Stimulated activated naive B cell treated with anti-CD40 and anti-IgM and Interleukin-4, amounts not matched to agents 10 μg/mL and 1 μg/mL and 100 μg/mL, for 72 hours (primary cell): ENCODE data around the gene GATA3.

Experiments
- ATAC-seq, 2 donors: fragments of 150-1000 bp; cut with Tn5 transposase; replicated peaks; 2 replicates each; pipeline ENCODE4 v1.10.0; 2021; ENCODE audit warnings: moderate library complexity in 1 of 2
- DNase-seq: peaks from one replicate; pipeline ENCODE4 v3.0.0; 2021
- H3K27ac Mint-ChIP-seq: one replicate; pipeline ENCODE4 v1.8.0; 2022; ENCODE audit warnings: mild to moderate bottlenecking, mixed read lengths
- H3K27me3 Mint-ChIP-seq, 2 donors: one replicate each; pipeline ENCODE4 v1.8.0; 2022; ENCODE audit warnings: mixed read lengths in 2 of 2
- H3K36me3 Mint-ChIP-seq, 2 donors: one replicate each; pipeline ENCODE4 v1.8.0; 2022; ENCODE audit warnings: mixed read lengths in 2 of 2, mild to moderate bottlenecking in 1 of 2
- H3K4me1 Mint-ChIP-seq, 2 donors: one replicate each; pipeline ENCODE4 v1.8.0; 2022; ENCODE audit warnings: mixed read lengths in 2 of 2, mild to moderate bottlenecking in 1 of 2
- H3K4me3 Mint-ChIP-seq, 2 donors: one replicate each; pipeline ENCODE4 v1.8.0; 2022; ENCODE audit warnings: mild to moderate bottlenecking in 2 of 2, mixed read lengths in 2 of 2, moderate library complexity in 1 of 2
- H3K9me3 Mint-ChIP-seq, 2 donors: one replicate each; pipeline ENCODE4 v1.8.0; 2022; ENCODE audit warnings: mixed read lengths in 2 of 2, mild to moderate bottlenecking in 1 of 2

The GATA3 gene

DNA sequence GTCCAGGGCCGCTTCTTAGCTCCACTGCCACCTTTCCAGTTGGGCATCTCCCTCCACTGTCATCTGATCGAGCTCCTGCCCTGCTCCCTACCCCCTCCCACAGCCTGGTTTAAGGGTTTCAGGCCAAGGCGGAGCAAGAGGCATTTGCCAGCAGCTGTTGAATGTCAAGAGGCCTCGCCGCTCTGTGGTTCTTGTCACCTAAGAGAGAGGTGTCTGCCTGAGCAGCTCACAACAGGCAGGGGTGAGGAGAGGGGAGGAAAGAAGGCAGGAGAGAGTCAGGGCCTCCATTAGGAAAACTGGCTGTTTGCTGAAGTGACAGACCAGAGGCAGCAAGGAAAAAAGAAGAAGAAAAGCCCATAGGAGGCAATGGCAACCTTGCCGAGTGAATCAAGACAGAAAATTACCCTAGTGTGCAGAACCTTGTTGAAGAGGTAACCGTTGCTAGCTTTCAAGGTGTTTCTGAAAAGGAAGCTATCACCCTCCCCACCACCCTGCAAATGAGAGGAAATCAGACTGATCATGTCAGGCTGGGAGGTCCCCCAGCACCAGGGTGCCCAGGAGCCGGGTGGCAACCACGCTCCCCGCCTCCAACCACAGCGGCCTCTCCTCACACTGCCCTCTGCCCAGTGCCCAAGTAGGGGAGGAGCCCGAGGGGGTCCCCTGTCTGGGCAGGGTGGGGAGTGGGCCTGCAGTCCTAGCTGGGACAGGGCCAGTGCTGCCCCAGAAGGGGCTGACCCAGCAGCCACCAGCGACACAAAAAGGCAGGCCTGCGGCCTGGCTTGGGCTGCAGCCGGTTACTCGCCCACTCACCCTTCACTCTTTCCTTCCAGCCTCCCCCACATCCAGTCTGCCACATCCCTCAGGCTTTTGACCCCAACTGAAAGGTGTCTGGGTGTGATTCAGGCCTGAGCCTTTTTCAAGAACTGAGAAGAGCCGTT lies 7.1 kb downstream of the GATA3 start:
- DNase-seq, result no peak
- peak overlapping the region; percentile 5 to 60 for H3K4me3 Mint-ChIP-seq
- no peaks in the 10 kb centered on the region for H3K9me3 Mint-ChIP-seq
- peaks cover 28 to 47% of the 10 kb centered on the region in 2 donors for H3K4me1 Mint-ChIP-seq
- H3K27ac Mint-ChIP-seq, result no peak overlapping the region
- peaks cover 60 to 75% of the 10 kb centered on the region in 2 donors for H3K27me3 Mint-ChIP-seq
- H3K36me3 Mint-ChIP-seq, result no peaks in the 10 kb centered on the region
- peak; percentile 57 to 62 for ATAC-seq

DNA sequence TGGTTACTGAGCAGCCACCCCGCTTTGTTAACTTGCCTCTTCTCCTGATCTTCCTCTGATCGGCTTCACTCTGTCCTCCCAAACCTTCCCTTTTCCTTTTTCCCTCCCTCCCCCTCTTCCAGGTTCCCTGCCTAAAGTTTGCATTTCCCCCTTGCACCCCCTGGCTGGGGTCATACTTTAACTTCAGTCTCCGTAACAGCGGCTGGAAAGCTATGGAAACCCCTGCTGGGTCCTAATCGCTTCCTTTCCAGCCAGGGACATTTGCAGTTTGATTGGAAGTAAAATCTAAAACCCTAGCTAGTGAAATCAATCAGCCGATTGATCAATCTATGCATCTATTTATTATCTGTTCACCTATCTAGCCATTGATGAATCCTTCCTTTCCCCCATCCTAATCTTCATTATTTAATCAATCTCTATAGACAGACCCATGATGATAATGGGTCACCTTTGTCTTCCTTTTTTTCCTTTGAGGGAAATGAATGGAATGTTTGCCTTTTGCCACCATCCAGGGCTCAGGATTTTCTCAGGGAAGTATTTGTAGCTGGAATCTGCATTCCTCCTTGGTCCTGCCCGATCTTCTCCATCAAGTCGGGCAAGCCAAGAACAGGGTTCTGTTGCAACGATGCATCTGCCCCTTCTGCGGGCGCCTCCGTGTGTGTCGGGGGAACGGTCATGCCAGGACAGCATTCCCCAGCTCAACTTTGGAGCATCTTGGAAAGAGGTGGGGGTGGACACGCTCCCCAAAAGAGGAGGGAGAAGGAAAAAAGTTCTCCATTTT lies 8.8 kb downstream of the GATA3 start:
- ATAC-seq, result no peak
- no peak for DNase-seq
- Mint-ChIP-seq H3K27ac (no peak overlapping the region), H3K4me3 (no peak overlapping the region), H3K36me3 (no peaks in the 10 kb centered on the region), H3K27me3 (peaks cover 44 to 57% of the 10 kb centered on the region in 2 donors), H3K9me3 (no peaks in the 10 kb centered on the region), H3K4me1 (peaks cover 21 to 39% of the 10 kb centered on the region in 2 donors)

DNA sequence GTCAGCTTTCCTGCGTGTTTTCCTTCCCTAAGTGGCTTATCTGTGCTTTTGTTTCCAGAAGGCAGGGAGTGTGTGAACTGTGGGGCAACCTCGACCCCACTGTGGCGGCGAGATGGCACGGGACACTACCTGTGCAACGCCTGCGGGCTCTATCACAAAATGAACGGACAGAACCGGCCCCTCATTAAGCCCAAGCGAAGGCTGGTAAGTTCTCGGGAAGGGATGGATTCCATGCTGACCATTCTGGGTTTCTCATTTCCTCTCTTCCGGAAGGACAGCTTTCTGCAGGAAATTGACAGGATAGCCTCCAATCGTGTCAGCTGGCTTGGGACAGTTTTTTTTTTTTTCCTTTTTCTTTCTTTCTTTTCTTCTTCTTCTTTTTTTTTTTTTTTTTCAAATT lies 9.4 kb downstream of the GATA3 start:
- no peaks in the 10 kb centered on the region for H3K36me3 Mint-ChIP-seq

DNA sequence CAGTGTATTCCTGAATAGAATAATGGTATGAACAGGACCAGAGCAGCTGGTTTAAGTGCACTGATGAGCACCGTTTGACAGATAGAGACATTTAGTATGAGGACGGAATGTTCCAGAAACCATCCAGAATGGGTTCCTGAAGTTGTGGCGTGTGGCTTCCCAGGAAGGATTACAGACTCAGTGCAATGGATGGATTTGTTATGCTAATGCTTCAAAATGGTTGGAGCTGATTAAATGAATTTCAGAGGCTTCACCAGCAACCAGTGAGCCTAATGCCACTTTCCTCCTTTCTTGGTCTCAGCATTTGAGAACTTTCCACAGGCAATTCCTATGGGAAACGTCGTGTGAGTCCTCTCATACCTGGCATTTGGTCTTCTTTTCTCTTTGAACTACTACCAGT lies 9.9 kb downstream of the GATA3 start:
- Mint-ChIP-seq H3K9me3 (peaks cover 0 to 4% of the 10 kb centered on the region in 2 donors), H3K27me3 (peaks cover 38 to 46% of the 10 kb centered on the region in 2 donors), H3K36me3 (peaks cover 0 to 5% of the 10 kb centered on the region in 2 donors), H3K27ac (no peak overlapping the region), H3K4me1 (peaks cover 22 to 34% of the 10 kb centered on the region in 2 donors), H3K4me3 (no peak overlapping the region)
- ATAC-seq (no peak), DNase-seq (no peak)

More for the DNA sequence above, 9.4 kb downstream of the GATA3 start:
- Mint-ChIP-seq H3K27ac (no peak overlapping the region), H3K27me3 (peaks cover 38 to 51% of the 10 kb centered on the region in 2 donors), H3K4me1 (peaks cover 21 to 39% of the 10 kb centered on the region in 2 donors), H3K9me3 (no peaks in the 10 kb centered on the region), H3K4me3 (no peak overlapping the region)
- ATAC-seq, result no peak
- no peak for DNase-seq

DNA sequence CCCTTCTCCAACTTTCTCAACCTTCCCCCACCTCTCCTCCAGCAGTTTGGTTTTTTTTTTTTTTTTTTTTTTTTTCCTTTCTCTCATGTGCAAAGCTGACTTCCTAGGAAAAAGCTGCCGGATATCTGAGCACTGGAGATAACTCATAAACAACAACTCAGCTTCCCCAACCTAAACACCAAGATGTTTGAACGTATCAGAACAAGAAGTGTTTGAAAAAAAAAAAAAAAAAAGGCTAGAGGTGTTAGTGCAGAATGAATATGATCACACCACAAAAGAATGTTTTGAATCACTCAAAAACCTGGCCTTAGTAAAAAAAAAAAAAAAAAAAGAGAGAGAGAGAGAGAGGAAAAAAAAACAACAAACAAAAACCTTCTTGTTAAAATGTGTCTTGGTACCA lies 11.2 kb downstream of the GATA3 start:
- ATAC-seq, result no peak
- peaks cover 39 to 42% of the 10 kb centered on the region in 2 donors for H3K27me3 Mint-ChIP-seq
- H3K36me3 Mint-ChIP-seq, result peaks cover 0 to 5% of the 10 kb centered on the region in 2 donors
- no peak overlapping the region for H3K27ac Mint-ChIP-seq
- peaks cover 0 to 4% of the 10 kb centered on the region in 2 donors for H3K9me3 Mint-ChIP-seq
- peaks cover 15 to 22% of the 10 kb centered on the region in 2 donors for H3K4me1 Mint-ChIP-seq
- H3K4me3 Mint-ChIP-seq, result peak overlapping the region in 1 of 2 donors; percentile 8
- no peak for DNase-seq

DNA sequence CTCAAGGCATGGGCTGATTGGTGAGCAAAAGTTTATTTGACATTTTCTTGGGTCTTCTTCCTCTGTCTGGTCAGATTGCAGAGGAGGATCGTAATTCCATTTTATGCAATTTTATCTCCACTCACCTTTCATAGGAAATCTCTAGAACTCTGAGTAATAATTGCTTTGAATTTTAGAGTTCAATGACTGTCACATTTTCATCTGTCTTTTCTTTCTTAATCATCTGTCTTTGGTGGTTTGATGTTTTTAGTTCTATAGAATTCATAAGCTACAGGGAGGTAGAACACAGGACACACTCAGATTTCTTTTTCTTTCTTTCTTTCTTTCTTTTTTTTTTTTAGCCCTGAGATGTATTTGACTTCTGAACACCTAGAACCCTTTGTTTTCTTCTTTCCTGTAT lies 11.6 kb downstream of the GATA3 start:
- Mint-ChIP-seq H3K4me3 (no peak overlapping the region), H3K4me1 (peaks cover 10 to 17% of the 10 kb centered on the region in 2 donors), H3K27ac (no peak overlapping the region), H3K36me3 (peaks cover 0 to 5% of the 10 kb centered on the region in 2 donors), H3K27me3 (peaks cover 37 to 42% of the 10 kb centered on the region in 2 donors), H3K9me3 (peaks cover 0 to 4% of the 10 kb centered on the region in 2 donors)
- DNase-seq (no peak), ATAC-seq (no peak)

DNA sequence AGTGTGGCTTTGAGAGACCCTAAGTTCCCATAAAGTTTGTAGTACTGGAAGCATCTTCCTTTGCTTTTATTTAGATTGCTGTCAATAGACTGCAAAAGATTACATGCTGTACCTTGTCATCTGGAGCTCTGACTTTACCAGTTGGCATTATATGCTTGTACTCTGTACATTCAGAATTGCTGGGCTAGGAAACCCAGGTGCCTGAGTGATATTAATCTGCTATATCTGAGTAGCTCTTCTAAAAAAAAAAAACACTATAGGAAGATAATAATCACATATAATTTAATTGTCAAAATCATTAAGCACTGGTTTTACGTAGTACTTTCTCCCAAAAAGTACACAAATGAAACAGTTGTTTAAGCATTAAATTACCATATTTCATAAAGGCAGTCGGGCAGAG lies 12.3 kb downstream of the GATA3 start:
- peaks cover 7 to 10% of the 10 kb centered on the region in 2 donors for H3K4me1 Mint-ChIP-seq
- no peak overlapping the region for H3K4me3 Mint-ChIP-seq
- H3K27me3 Mint-ChIP-seq, result peaks cover 37 to 47% of the 10 kb centered on the region in 2 donors
- H3K27ac Mint-ChIP-seq, result no peak overlapping the region
- DNase-seq, result no peak
- peaks cover 0 to 5% of the 10 kb centered on the region in 2 donors for H3K36me3 Mint-ChIP-seq
- H3K9me3 Mint-ChIP-seq, result peaks cover 0 to 4% of the 10 kb centered on the region in 2 donors
- no peak for ATAC-seq

DNA sequence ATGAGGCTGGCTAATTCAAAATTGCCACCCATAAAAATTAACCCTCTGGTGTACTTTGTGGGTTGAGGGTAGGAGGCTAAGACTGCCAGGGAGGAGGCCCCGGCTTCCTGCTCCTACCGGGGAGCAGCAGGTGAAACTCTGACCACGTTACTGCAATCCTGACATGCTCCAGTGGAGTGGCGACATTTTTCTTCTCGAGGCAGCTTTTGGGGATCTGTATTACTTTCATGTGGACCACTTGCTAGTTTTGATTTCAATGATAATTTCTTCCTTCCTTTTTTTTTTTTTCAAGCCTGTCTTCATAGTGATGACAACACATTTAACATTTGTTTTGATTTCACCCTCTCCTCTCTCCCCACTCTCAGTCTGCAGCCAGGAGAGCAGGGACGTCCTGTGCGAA lies 14.6 kb downstream of the GATA3 start:
- peak in 1 of 2 donors; percentile 27 for ATAC-seq
- Mint-ChIP-seq H3K9me3 (peaks cover 0 to 4% of the 10 kb centered on the region in 2 donors), H3K4me3 (no peak overlapping the region), H3K4me1 (peaks cover 0 to 5% of the 10 kb centered on the region in 2 donors), H3K27ac (no peak overlapping the region), H3K36me3 (peaks cover 0 to 7% of the 10 kb centered on the region in 2 donors), H3K27me3 (peaks cover 28 to 38% of the 10 kb centered on the region in 2 donors)
- no peak for DNase-seq

DNA sequence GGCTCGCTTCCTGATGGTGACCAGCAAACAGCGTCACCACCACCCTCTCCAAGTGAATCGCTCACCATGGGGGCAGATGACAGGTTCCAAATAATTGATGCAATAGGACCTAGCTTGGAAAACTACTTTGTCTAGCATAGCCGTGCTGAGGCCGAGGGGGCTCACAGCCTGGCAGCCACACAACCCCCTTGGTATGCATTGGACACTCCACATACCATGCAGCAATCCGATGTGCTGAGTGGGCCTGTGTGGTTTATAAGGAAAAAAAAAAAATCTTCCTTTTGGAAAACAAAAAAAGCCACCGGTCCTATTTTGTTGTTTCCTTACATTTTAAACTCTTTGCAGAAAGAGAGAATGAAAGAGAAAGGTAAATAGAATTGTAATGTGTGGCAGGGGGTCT lies 15.1 kb downstream of the GATA3 start:
- ATAC-seq (no peak), DNase-seq (no peak)
- H3K36me3 Mint-ChIP-seq, result peaks cover 0 to 7% of the 10 kb centered on the region in 2 donors
- H3K4me1 Mint-ChIP-seq, result peaks cover 0 to 5% of the 10 kb centered on the region in 2 donors
- H3K27me3 Mint-ChIP-seq, result peaks cover 23 to 33% of the 10 kb centered on the region in 2 donors
- H3K27ac Mint-ChIP-seq, result no peak overlapping the region
- H3K9me3 Mint-ChIP-seq, result peaks cover 0 to 4% of the 10 kb centered on the region in 2 donors
- H3K4me3 Mint-ChIP-seq, result no peak overlapping the region

DNA sequence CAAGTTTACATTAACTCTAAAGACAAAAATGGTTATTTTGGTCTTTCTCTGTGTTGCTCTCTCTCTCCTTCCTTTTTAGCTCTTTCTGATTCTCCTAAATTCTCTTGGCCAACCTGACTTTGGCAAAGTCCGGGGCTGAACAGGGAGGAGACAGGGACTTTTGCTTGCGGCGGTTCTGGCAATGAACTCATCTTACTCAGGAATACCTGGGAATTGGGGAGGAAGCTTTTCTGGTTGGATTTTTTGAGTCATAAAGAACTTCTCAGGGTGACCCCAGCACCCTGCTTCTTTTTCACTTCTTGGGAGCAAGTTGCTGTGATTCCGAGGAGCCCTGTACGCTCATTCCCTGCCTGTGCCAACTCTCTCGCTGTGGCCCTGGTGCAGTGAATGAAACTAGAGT lies 16.0 kb downstream of the GATA3 start:
- Mint-ChIP-seq H3K27me3 (peaks cover 20 to 33% of the 10 kb centered on the region in 2 donors), H3K27ac (no peak overlapping the region), H3K36me3 (peaks cover 0 to 7% of the 10 kb centered on the region in 2 donors), H3K4me1 (peaks cover 0 to 5% of the 10 kb centered on the region in 2 donors), H3K4me3 (no peak overlapping the region), H3K9me3 (peaks cover 0 to 4% of the 10 kb centered on the region in 2 donors)
- no peak for ATAC-seq
- no peak for DNase-seq

DNA sequence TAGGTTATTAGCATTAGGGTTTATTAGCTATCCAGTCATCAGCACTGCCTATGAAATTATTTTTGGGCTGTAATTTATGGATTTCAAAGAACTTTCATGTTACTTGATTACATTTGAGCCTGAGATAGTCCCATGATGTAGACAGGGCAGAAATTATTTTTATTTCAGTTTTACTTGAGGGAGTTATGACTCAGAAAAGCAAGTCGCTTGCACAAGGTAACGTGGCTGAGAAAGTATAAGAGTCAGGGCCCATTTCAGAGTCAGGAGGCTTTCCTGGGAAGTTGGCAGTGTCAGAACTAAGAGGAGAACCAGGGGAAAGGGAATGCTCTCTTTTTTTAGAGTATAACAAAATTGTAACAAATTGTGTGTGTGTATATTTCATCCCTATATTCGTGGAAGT lies 16.5 kb downstream of the GATA3 start:
- no peak for ATAC-seq
- Mint-ChIP-seq H3K27ac (no peak overlapping the region), H3K36me3 (peaks cover 0 to 7% of the 10 kb centered on the region in 2 donors), H3K4me1 (peaks cover 0 to 5% of the 10 kb centered on the region in 2 donors), H3K9me3 (peaks cover 0 to 4% of the 10 kb centered on the region in 2 donors), H3K27me3 (peaks cover 20 to 33% of the 10 kb centered on the region in 2 donors), H3K4me3 (no peak overlapping the region)
- DNase-seq, result no peak

DNA sequence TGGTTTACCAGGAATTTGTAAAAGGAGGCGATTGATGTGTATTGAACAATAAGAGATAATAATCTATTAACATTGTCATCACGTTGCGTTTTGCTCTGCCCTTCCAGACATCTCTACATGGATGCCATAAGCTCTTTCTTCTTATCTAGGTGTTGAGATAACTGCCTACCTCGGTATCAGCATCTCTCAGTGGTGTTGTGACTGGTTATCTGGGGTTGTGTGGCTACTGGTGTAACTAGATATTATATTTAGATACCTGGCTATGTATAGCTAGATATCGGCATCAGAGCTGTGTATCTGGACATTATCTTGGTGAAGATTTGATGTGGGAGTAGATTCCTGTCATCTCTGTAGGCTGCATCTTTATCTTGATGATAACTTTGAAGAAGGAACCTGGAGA lies 17.2 kb downstream of the GATA3 start:
- Mint-ChIP-seq H3K27ac (no peak overlapping the region), H3K4me1 (peaks cover 0 to 3% of the 10 kb centered on the region in 2 donors), H3K9me3 (peaks cover 0 to 4% of the 10 kb centered on the region in 2 donors), H3K27me3 (peaks cover 20 to 28% of the 10 kb centered on the region in 2 donors), H3K4me3 (no peak overlapping the region), H3K36me3 (peaks cover 0 to 7% of the 10 kb centered on the region in 2 donors)
- ATAC-seq, result no peak
- no peak for DNase-seq

DNA sequence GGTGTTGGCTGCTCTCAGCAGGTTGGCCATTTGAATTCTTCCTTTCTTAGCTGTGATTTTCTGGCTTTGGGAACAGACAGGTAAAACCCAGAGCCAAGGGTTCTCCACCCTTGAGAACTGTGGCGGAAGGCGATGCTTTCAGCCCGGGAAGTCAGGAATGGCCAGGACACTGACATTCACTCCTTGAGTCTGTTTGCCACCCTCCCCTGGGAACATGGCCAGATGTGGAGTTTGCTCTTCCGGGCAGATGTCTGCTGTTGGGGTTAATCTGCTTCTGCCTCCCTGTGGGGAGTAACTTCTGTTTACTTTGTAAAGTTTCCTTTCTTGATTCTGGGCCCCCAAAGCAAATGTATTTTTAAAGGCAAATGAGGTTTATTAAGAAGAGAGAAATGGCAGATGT lies 17.7 kb downstream of the GATA3 start:
- DNase-seq (no peak), ATAC-seq (no peak)
- Mint-ChIP-seq H3K4me1 (peaks cover 0 to 3% of the 10 kb centered on the region in 2 donors), H3K27ac (no peak overlapping the region), H3K36me3 (peaks cover 0 to 7% of the 10 kb centered on the region in 2 donors), H3K27me3 (peaks cover 20 to 28% of the 10 kb centered on the region in 2 donors), H3K9me3 (peaks cover 0 to 4% of the 10 kb centered on the region in 2 donors), H3K4me3 (no peak overlapping the region)
